HepG2 (cell line): Measurements from ENCODE around the gene PPP1R7. TPM values are rescaled to one million over a fixed set of nuclear protein-coding genes. Genes with fewer than 3 reads are reported as not detected.

Source experiments
- CHCHD3 ChIP-seq: sonication (generic); formaldehyde crosslinking; IDR thresholded peaks from 2 replicates; pipeline ENCODE4 v1.8.0; 2022; ENCODE audit warnings: mild to moderate bottlenecking, missing genetic modification reagents, moderate library complexity
- HNRNPL ChIP-seq: fragments of 200-400 bp; formaldehyde crosslinking; IDR thresholded peaks from 2 replicates; pipeline ENCODE4 v1.6.1; 2017; ENCODE audit warnings: mild to moderate bottlenecking, low read depth, low read length
- IRX3 ChIP-seq: sonication (generic); formaldehyde crosslinking; IDR thresholded peaks from 2 replicates; pipeline ENCODE4 v1.8.1; 2023; ENCODE audit warnings: mild to moderate bottlenecking, low read depth, missing genetic modification reagents, borderline replicate concordance
- NFATC3 ChIP-seq: sonication (generic); formaldehyde crosslinking; IDR thresholded peaks from 2 replicates; pipeline ENCODE4 v1.5.1; 2020; ENCODE audit warnings: mild to moderate bottlenecking, missing genetic modification reagents
- NKX3-1 ChIP-seq: sonication (generic); formaldehyde crosslinking; IDR thresholded peaks from 2 replicates; pipeline ENCODE4 v1.5.0; 2020; ENCODE audit warnings: missing genetic modification reagents
- RARG ChIP-seq: sonication (generic); formaldehyde crosslinking; IDR thresholded peaks from 2 replicates; pipeline ENCODE4 v1.4.0; 2020; ENCODE audit warnings: low read depth, mild to moderate bottlenecking, missing genetic modification reagents
- ZBTB20 ChIP-seq: sonication (generic); formaldehyde crosslinking; IDR thresholded peaks from 2 replicates; pipeline ENCODE4 v1.8.1; 2023; ENCODE audit warnings: missing genetic modification reagents, low read depth, mild to moderate bottlenecking, borderline replicate concordance
- ZFP62 ChIP-seq: sonication (generic); formaldehyde crosslinking; IDR thresholded peaks from 2 replicates; pipeline ENCODE4 v1.4.0; 2020; ENCODE audit warnings: missing genetic modification reagents
- ZNF160 ChIP-seq: sonication (generic); formaldehyde crosslinking; IDR thresholded peaks from 2 replicates; pipeline ENCODE4 v1.8.0; 2022; ENCODE audit warnings: mild to moderate bottlenecking, inconsistent platforms, missing genetic modification reagents
- ZNF17 ChIP-seq: sonication (generic); formaldehyde crosslinking; IDR thresholded peaks from 2 replicates; pipeline ENCODE4 v1.5.0; 2020; ENCODE audit warnings: mild to moderate bottlenecking, missing genetic modification reagents
- ZNF282 ChIP-seq: fragments of 450-650 bp; IDR thresholded peaks from 2 replicates; pipeline ENCODE4 v1.6.1; 2018; ENCODE audit not compliant: partially characterized antibody
- ZNF720 ChIP-seq: sonication (generic); formaldehyde crosslinking; IDR thresholded peaks from 2 replicates; pipeline ENCODE4 v1.4.0; 2020; ENCODE audit warnings: missing genetic modification reagents
- ZNF761 ChIP-seq: sonication (generic); formaldehyde crosslinking; conservative IDR thresholded peaks from 2 replicates; pipeline ENCODE4 v1.4.0; 2020; ENCODE audit warnings: mild to moderate bottlenecking, missing genetic modification reagents
- ZNF780A ChIP-seq: sonication (generic); formaldehyde crosslinking; IDR thresholded peaks from 2 replicates; pipeline ENCODE4 v1.8.0; 2022; ENCODE audit warnings: mild to moderate bottlenecking, missing genetic modification reagents, moderate library complexity
- ZNF788 ChIP-seq: sonication (generic); formaldehyde crosslinking; IDR thresholded peaks from 2 replicates; pipeline ENCODE4 v1.5.0; 2020; ENCODE audit warnings: mild to moderate bottlenecking, missing genetic modification reagents, borderline replicate concordance
- polyA plus RNA-seq, 8 experiments: library from polyadenylated mRNA; depleted of rRNA in 3 of 8; stranded (reverse) in 7 of 8; unstranded in 1 of 8; fragments of >200 nt; fragmentation: Illumina TruSeq in 4 of 8; extraction: Trizol in 4 of 8; gene quantifications; 2 replicates each; pipeline versions ENCODE4 v1.2.1 to v1.2.3, GENCODE V29; 2011 to 2016; ENCODE audit warnings: low read depth in 4 of 8, missing spikeins in 1 of 8, mixed read lengths in 1 of 8; ENCODE audit not compliant: insufficient read depth in 1 of 8
- total RNA-seq, 5 experiments: library from RNA; depleted of rRNA; stranded (reverse); fragments of >200 nt; fragmentation: Illumina TruSeq; extraction: Trizol; gene quantifications; 2 replicates each; pipeline ENCODE4 v1.2.3, GENCODE V29; 2016; ENCODE audit warnings: low read depth in 1 of 5
- TF ChIP-seq, protein P1 (sequence below): sonication (generic); formaldehyde crosslinking; IDR thresholded peaks from 2 replicates; pipeline ENCODE4 v1.9.0; 2022; ENCODE audit warnings: low read depth, missing genetic modification reagents
- TF ChIP-seq, protein P2 (sequence below), 2 experiments: fragments of 450-650 bp in 1 of 2; sonication (generic) in 1 of 2; formaldehyde crosslinking in 1 of 2; IDR thresholded peaks; 2 replicates each; pipeline versions ENCODE4 v1.6.1 to v1.8.0; 2016 to 2022; ENCODE audit warnings: antibody characterized with exemption in 1 of 2, mild to moderate bottlenecking in 1 of 2, missing genetic modification reagents in 1 of 2
- TF ChIP-seq, protein P3 (sequence below): sonication (generic); formaldehyde crosslinking; IDR thresholded peaks from 2 replicates; pipeline ENCODE4 v1.5.0; 2020; ENCODE audit warnings: missing genetic modification reagents, mild to moderate bottlenecking, borderline replicate concordance

The PPP1R7 gene
- total and polyA plus RNA-seq, 2 of the 13 experiments (the other 11 are each of a cell fraction or from before 2014, with no cell fraction given): 33.3 to 67.9 TPM

GRCh38 chr2:241102239-241102803 is 47.9 kb upstream of the PPP1R7 start, which contains the start of gene MTERF4 (continued):
- TF ChIP-seq ZNF282 (no peak), HNRNPL (peak; percentile 81), ZNF17 (CRISPR knock-in tag) (peak; percentile 71; the same call in 1 of the 2 replicates), ZNF761 (CRISPR knock-in tag) (peak; percentile 86), RARG (no peak; the same call in 1 of the 2 replicates), IRX3 (peak; percentile 85; the same call in 1 of the 2 replicates), NFATC3 (CRISPR knock-in tag) (peak; percentile 96), ZNF788 (peak; percentile 100), CHCHD3 (CRISPR knock-in tag) (peak; percentile 94; the same call in 1 of the 2 replicates), ZNF780A (CRISPR knock-in tag) (peak; percentile 92; the same call in 1 of the 2 replicates), NKX3-1 (CRISPR knock-in tag) (peak; percentile 97), ZBTB20 (CRISPR knock-in tag) (peak; percentile 89), ZNF720 (CRISPR knock-in tag) (peak; percentile 81; the same call in 1 of the 2 replicates), ZFP62 (0 out of 2 replicates have a peak, but pooled peaks have one; percentile 65), ZNF160 (CRISPR knock-in tag) (peak; percentile 98)
- TF ChIP-seq, protein P1, sequence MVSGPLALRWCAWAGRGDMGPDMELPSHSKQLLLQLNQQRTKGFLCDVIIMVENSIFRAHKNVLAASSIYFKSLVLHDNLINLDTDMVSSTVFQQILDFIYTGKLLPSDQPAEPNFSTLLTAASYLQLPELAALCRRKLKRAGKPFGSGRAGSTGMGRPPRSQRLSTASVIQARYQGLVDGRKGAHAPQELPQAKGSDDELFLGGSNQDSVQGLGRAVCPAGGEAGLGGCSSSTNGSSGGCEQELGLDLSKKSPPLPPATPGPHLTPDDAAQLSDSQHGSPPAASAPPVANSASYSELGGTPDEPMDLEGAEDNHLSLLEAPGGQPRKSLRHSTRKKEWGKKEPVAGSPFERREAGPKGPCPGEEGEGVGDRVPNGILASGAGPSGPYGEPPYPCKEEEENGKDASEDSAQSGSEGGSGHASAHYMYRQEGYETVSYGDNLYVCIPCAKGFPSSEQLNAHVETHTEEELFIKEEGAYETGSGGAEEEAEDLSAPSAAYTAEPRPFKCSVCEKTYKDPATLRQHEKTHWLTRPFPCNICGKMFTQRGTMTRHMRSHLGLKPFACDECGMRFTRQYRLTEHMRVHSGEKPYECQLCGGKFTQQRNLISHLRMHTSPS: peak; percentile 90
- TF ChIP-seq, protein P2, sequence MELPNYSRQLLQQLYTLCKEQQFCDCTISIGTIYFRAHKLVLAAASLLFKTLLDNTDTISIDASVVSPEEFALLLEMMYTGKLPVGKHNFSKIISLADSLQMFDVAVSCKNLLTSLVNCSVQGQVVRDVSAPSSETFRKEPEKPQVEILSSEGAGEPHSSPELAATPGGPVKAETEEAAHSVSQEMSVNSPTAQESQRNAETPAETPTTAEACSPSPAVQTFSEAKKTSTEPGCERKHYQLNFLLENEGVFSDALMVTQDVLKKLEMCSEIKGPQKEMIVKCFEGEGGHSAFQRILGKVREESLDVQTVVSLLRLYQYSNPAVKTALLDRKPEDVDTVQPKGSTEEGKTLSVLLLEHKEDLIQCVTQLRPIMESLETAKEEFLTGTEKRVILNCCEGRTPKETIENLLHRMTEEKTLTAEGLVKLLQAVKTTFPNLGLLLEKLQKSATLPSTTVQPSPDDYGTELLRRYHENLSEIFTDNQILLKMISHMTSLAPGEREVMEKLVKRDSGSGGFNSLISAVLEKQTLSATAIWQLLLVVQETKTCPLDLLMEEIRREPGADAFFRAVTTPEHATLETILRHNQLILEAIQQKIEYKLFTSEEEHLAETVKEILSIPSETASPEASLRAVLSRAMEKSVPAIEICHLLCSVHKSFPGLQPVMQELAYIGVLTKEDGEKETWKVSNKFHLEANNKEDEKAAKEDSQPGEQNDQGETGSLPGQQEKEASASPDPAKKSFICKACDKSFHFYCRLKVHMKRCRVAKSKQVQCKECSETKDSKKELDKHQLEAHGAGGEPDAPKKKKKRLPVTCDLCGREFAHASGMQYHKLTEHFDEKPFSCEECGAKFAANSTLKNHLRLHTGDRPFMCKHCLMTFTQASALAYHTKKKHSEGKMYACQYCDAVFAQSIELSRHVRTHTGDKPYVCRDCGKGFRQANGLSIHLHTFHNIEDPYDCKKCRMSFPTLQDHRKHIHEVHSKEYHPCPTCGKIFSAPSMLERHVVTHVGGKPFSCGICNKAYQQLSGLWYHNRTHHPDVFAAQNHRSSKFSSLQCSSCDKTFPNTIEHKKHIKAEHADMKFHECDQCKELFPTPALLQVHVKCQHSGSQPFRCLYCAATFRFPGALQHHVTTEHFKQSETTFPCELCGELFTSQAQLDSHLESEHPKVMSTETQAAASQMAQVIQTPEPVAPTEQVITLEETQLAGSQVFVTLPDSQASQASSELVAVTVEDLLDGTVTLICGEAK (IDR thresholded peaks at IDR 0.05): peak; percentile 98
- TF ChIP-seq, protein P2 (CRISPR knock-in tag; IDR thresholded peaks at IDR 0.05): peak; percentile 94
- TF ChIP-seq, protein P3, sequence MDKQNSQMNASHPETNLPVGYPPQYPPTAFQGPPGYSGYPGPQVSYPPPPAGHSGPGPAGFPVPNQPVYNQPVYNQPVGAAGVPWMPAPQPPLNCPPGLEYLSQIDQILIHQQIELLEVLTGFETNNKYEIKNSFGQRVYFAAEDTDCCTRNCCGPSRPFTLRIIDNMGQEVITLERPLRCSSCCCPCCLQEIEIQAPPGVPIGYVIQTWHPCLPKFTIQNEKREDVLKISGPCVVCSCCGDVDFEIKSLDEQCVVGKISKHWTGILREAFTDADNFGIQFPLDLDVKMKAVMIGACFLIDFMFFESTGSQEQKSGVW (CRISPR knock-in tag): no peak
